Lower leg skin (tissue), 3 donors: ENCODE measurements around the gene SORL1.

Experiments
- CTCF ChIP-seq, 3 donors: fragments of 450-650 bp; IDR thresholded peaks; one replicate each; pipeline ENCODE4 v1.5.1; 2016; ENCODE audit warnings: antibody characterized with exemption in 3 of 3, mild to moderate bottlenecking in 3 of 3, moderate library complexity in 2 of 3
- POLR2A ChIP-seq, 2 donors: fragments of 450-650 bp; IDR thresholded peaks; one replicate each; pipeline ENCODE4 v1.6.1; 2016 to 2017; ENCODE audit warnings: antibody characterized with exemption in 2 of 2, mild to moderate bottlenecking in 1 of 2, moderate library complexity in 1 of 2

DNA sequence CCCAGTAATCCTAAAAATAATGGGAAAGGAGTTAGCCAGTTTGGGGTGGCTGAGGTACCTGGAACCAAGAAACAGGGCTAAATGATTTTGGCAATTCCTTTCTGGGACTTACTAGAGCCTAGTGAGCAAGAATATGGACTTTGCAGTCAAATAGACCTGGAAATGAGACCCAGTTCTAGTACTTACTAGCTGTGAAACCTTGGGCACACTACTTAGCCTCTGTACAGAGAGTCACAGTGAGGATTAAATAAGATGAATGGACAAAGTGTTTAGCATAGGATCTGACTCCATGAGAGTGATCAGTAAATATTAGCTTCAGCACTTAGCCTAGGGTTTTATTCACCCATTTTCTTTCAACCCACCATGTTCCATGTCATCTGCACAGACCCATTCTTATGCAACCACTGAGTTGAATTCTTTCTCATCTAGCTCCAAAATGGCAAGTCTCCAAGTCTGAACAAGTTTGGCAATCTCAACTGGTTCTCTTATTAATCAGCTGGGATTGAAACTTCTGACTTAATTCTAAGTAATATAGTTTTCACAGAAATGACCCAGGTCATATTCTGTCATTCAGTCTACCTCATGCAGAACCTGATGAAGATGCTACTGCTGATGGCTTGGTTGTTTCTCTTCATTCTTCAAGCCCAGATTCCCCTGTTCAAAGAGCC, 15.0 kb upstream of the SORL1 start:
- no peak for TF ChIP-seq CTCF (IDR thresholded peaks at IDR 0.05)
- TF ChIP-seq POLR2A (IDR thresholded peaks at IDR 0.05) = no peak
